HG03354 (cell line): ENCODE data around the gene RBM4B.

Experiments used
- ATAC-seq: cut with Tn5 transposase; IDR thresholded peaks from one replicate; pipeline ENCODE4 v1.9.1; 2021; ENCODE audit warnings: mild to moderate bottlenecking; ENCODE audit not compliant: unreplicated experiment, poor library complexity, severe bottlenecking

Gene RBM4B

GRCh38 chr11:66688561-66689534 lies 11.2 kb upstream of the RBM4B start:
- no peak for ATAC-seq

- ATAC-seq, result no peak
These were observed 10.2 kb upstream of the RBM4B start for GRCh38 chr11:66687831-66688281.

- ATAC-seq, result no peak
These were observed 9.4 kb upstream of the RBM4B start for GRCh38 chr11:66686801-66687750.

- ATAC-seq, result no peak
These were observed 8.6 kb upstream of the RBM4B start for GRCh38 chr11:66686100-66686785.

GRCh38 chr11:66685276-66686099 lies 7.8 kb upstream of the RBM4B start:
- no peak for ATAC-seq

- no peak for ATAC-seq
These were observed 6.9 kb upstream of the RBM4B start for GRCh38 chr11:66684635-66685034.

GRCh38 chr11:66683877-66684276 lies 6.2 kb upstream of the RBM4B start:
- ATAC-seq, result no peak

- no peak for ATAC-seq
These were observed 3.4 kb upstream of the RBM4B start for GRCh38 chr11:66680966-66681645.

- no peak for ATAC-seq
These were observed 622 bp downstream of the RBM4B start for GRCh38 chr11:66676931-66677598.

GRCh38 chr11:66676282-66676919 lies 1.3 kb downstream of the RBM4B start:
- ATAC-seq, result no peak

- ATAC-seq, result no peak
These were observed 2.6 kb downstream of the RBM4B start for GRCh38 chr11:66674964-66675602.

GRCh38 chr11:66670816-66671215 lies 6.9 kb downstream of the RBM4B start:
- ATAC-seq, result no peak

- no peak for ATAC-seq
These were observed 12.3 kb downstream of the RBM4B start for GRCh38 chr11:66665369-66665768.

GRCh38 chr11:66663741-66664296 lies 13.9 kb downstream of the RBM4B start:
- no peak for ATAC-seq

- ATAC-seq, result no peak
These were observed 17.9 kb downstream of the RBM4B start for GRCh38 chr11:66659763-66660162.

GRCh38 chr11:66653123-66653522 lies 24.6 kb downstream of the RBM4B start:
- ATAC-seq, result no peak

- ATAC-seq, result no peak
These were observed 25.0 kb downstream of the RBM4B start for GRCh38 chr11:66652651-66653050.
